Umbilical cord (tissue), 2 donors: ENCODE measurements around the gene ARIH2. TPM values are rescaled to one million over a fixed set of nuclear protein-coding genes. Genes with fewer than 3 reads are reported as not detected.
"Not testable (repeated sequence)": the region's sequence is repeated elsewhere in the genome, so short reads cannot be mapped to it uniquely, and the experiment has no call there.

ENCODE experiments used
- DNase-seq: peaks from one replicate; pipeline ENCODE4 v3.0.0-alpha.2; 2015; ENCODE audit warnings: low spot score
- total RNA-seq: library from RNA; depleted of rRNA; stranded (reverse); fragments of >200 nt; gene quantifications from one replicate; pipeline ENCODE4 v1.2.3, GENCODE V29; 2014; ENCODE audit warnings: low replicate concordance; ENCODE audit not compliant: insufficient read depth

Gene ARIH2
- 115 TPM for total RNA-seq

- peak; percentile 97 for DNase-seq
Measured at GRCh38 chr3:48918388-48919214, at the start of gene ARIH2. TSS of gene ARIH2 (plus strand) at chr3:48918842. CDS start at chr3:48927559, 8,717 bp downstream.

GRCh38 chr3:48877671-48878070 lies 41.0 kb upstream of the ARIH2 start:
- no peak for DNase-seq

- DNase-seq = no peak
Measured at GRCh38 chr3:48879307-48879993, 39.2 kb upstream of the ARIH2 start.

GRCh38 chr3:48879994-48880377 lies 38.7 kb upstream of the ARIH2 start:
- DNase-seq = no peak

- DNase-seq = no peak
Measured at GRCh38 chr3:48881006-48881405, 37.6 kb upstream of the ARIH2 start.

GRCh38 chr3:48881652-48882114 lies 37.0 kb upstream of the ARIH2 start:
- no peak for DNase-seq

GRCh38 chr3:48885753-48886152 lies 32.9 kb upstream of the ARIH2 start:
- no peak for DNase-seq

GRCh38 chr3:48891606-48892005 lies 27.0 kb upstream of the ARIH2 start:
- no peak for DNase-seq

- no peak for DNase-seq
Measured at GRCh38 chr3:48894516-48894915, 24.1 kb upstream of the ARIH2 start.

GRCh38 chr3:48896936-48897335 lies 21.7 kb upstream of the ARIH2 start:
- no peak for DNase-seq

- no peak for DNase-seq
Measured at GRCh38 chr3:48897460-48898376, 20.9 kb upstream of the ARIH2 start.

GRCh38 chr3:48898383-48899234 lies 20.0 kb upstream of the ARIH2 start, which contains the start of gene SLC25A20:
TSS of gene SLC25A20 (minus strand) at chr3:48898882. CDS start at chr3:48898794, 88 bp downstream.
- DNase-seq = peak; percentile 84

GRCh38 chr3:48899273-48899672 lies 19.4 kb upstream of the ARIH2 start:
- no peak for DNase-seq

GRCh38 chr3:48907026-48907425 lies 11.6 kb upstream of the ARIH2 start:
- DNase-seq = not testable (repeated sequence)

- DNase-seq = no peak
Measured at GRCh38 chr3:48915296-48915695, 3.3 kb upstream of the ARIH2 start.

GRCh38 chr3:48919215-48920138 lies 835 bp downstream of the ARIH2 start:
- DNase-seq = peak; percentile 57

GRCh38 chr3:48926425-48927392 lies 8.1 kb downstream of the ARIH2 start:
- DNase-seq = peak; percentile 91

GRCh38 chr3:48927928-48928327 lies 9.3 kb downstream of the ARIH2 start:
- DNase-seq = no peak
